ENCODE measurements around the gene DPPA2. TPM values are rescaled to one million over a fixed set of nuclear protein-coding genes. Genes with fewer than 3 reads are reported as not detected.
A peak's percentile ranks its signal among the peaks of the same experiment; 100 is the strongest.

DPPA2 gene
- total RNA-seq, 1 donor from 2014 or later, result not detected

DNA sequence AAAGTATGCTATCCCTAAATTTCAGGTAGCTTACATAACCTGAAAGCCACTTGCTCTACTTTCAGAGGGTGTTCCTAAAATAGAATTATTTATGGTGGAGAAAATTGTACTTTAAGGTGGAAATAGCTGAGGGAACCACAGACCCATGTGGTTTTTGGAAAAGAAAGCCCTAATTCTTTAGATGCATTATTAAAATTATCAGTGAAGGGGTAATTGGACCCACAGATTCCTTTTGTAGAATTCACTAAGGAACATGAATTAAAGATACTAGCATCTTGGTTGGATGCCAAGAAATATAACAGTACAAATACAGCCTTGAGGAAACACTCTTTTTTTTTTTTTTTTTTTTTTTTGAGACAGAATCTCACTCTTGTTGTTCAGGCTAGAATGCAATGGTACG lies 37.8 kb downstream of the DPPA2 start:
- H3K27me3 Mint-ChIP-seq (ENCODE audit: low read depth), result no peaks in the 10 kb centered on the region
- DNase-seq (ENCODE audit: low spot score), result no peak
- H3K27ac Mint-ChIP-seq (ENCODE audit: unreplicated experiment), result no peak overlapping the region
- H3K4me1 Mint-ChIP-seq (ENCODE audit: low read depth), result peaks cover 10% of the 10 kb centered on the region
- H3K9me3 Mint-ChIP-seq (ENCODE audit: low read depth), result no peaks in the 10 kb centered on the region
- no peaks in the 10 kb centered on the region for H3K36me3 Mint-ChIP-seq (ENCODE audit: low read depth)
- H3K4me3 Mint-ChIP-seq (ENCODE audit: unreplicated experiment), result no peak overlapping the region
- TF ChIP-seq, protein P1, sequence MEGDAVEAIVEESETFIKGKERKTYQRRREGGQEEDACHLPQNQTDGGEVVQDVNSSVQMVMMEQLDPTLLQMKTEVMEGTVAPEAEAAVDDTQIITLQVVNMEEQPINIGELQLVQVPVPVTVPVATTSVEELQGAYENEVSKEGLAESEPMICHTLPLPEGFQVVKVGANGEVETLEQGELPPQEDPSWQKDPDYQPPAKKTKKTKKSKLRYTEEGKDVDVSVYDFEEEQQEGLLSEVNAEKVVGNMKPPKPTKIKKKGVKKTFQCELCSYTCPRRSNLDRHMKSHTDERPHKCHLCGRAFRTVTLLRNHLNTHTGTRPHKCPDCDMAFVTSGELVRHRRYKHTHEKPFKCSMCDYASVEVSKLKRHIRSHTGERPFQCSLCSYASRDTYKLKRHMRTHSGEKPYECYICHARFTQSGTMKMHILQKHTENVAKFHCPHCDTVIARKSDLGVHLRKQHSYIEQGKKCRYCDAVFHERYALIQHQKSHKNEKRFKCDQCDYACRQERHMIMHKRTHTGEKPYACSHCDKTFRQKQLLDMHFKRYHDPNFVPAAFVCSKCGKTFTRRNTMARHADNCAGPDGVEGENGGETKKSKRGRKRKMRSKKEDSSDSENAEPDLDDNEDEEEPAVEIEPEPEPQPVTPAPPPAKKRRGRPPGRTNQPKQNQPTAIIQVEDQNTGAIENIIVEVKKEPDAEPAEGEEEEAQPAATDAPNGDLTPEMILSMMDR (IDR thresholded peaks at IDR 0.05), result no peak

DNA sequence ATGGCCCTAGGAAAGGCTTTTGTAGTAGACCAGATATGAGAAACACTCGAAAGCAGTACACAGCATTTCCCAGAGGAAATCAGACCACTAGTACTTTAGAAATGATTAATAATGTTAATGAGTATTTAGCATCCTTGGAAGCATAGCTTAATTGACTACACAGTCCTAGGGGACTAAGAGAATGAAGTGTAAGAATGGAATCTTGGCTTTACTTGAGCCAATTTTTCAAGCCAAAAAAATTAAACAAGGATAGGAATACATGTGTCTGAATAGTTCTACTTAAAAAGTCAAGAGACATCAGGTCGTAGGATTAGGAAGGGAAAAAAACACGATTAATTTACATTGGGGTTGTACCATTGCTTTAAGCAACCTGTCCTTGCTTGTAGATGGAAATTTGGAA lies 38.2 kb downstream of the DPPA2 start:
- no peaks in the 10 kb centered on the region for H3K36me3 Mint-ChIP-seq (ENCODE audit: low read depth)
- no peak overlapping the region for H3K27ac Mint-ChIP-seq (ENCODE audit: unreplicated experiment)
- H3K4me3 Mint-ChIP-seq (ENCODE audit: unreplicated experiment), result no peak overlapping the region
- peaks cover 10% of the 10 kb centered on the region for H3K4me1 Mint-ChIP-seq (ENCODE audit: low read depth)
- TF ChIP-seq, protein P1 (IDR thresholded peaks at IDR 0.05), result no peak
- no peaks in the 10 kb centered on the region for H3K27me3 Mint-ChIP-seq (ENCODE audit: low read depth)
- H3K9me3 Mint-ChIP-seq (ENCODE audit: low read depth), result no peaks in the 10 kb centered on the region
- no peak for DNase-seq (ENCODE audit: low spot score)

DNA sequence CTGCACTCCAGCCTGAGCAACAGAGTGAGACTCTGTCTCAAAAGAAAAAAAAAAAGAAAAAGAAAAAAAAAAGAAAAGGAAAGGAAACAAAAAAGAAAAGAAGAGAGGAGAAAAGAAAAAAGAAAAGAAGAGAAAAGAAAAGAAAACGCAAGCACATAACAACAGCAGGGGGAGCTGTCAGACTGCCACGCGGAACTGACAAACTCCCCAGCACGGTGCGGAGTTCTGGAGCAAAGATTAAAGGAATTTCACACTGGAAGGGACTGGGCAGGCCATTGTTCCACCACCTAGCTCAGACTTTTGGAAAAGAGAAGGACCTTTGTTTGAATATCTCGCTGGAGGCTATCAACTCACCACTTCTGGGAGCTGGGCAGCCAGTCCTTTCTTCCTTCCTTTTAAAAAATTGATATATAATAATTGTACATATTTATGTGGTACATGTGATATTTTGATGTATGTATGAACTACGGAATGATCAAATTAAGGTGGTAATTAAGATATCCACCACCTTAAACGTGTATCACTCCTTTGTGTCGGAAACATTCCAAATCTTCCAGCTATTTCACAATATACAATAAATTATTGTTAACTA lies 40.5 kb downstream of the DPPA2 start:
- Mint-ChIP-seq H3K36me3 (ENCODE audit: low read depth) (no peaks in the 10 kb centered on the region), H3K27ac (ENCODE audit: unreplicated experiment) (no peak overlapping the region), H3K9me3 (ENCODE audit: low read depth) (no peaks in the 10 kb centered on the region), H3K4me3 (ENCODE audit: unreplicated experiment) (no peak overlapping the region), H3K27me3 (ENCODE audit: low read depth) (no peaks in the 10 kb centered on the region), H3K4me1 (ENCODE audit: low read depth) (peaks cover 10% of the 10 kb centered on the region)
- DNase-seq (ENCODE audit: low spot score), result no peak
- TF ChIP-seq, protein P1 (IDR thresholded peaks at IDR 0.05), result peak; percentile 90

GRCh38 chr3:109270779-109271178 lies 45.5 kb downstream of the DPPA2 start:
- DNase-seq (ENCODE audit: low spot score), result no peak
- Mint-ChIP-seq H3K4me3 (ENCODE audit: unreplicated experiment) (no peak overlapping the region), H3K27ac (ENCODE audit: unreplicated experiment) (no peak overlapping the region), H3K27me3 (ENCODE audit: low read depth) (no peaks in the 10 kb centered on the region), H3K4me1 (ENCODE audit: low read depth) (peaks cover 3% of the 10 kb centered on the region), H3K36me3 (ENCODE audit: low read depth) (no peaks in the 10 kb centered on the region), H3K9me3 (ENCODE audit: low read depth) (peaks cover 4% of the 10 kb centered on the region)
- TF ChIP-seq, protein P1 (IDR thresholded peaks at IDR 0.05), result no peak

- H3K9me3 Mint-ChIP-seq (ENCODE audit: low read depth), result peaks cover 4% of the 10 kb centered on the region
- no peak overlapping the region for H3K27ac Mint-ChIP-seq (ENCODE audit: unreplicated experiment)
- no peaks in the 10 kb centered on the region for H3K4me1 Mint-ChIP-seq (ENCODE audit: low read depth)
- H3K36me3 Mint-ChIP-seq (ENCODE audit: low read depth), result no peaks in the 10 kb centered on the region
- H3K4me3 Mint-ChIP-seq (ENCODE audit: unreplicated experiment), result no peak overlapping the region
- DNase-seq (ENCODE audit: low spot score), result no peak
- no peaks in the 10 kb centered on the region for H3K27me3 Mint-ChIP-seq (ENCODE audit: low read depth)
- TF ChIP-seq, protein P1 (IDR thresholded peaks at IDR 0.05), result no peak
These were observed 46.6 kb downstream of the DPPA2 start for GRCh38 chr3:109269577-109270275.
